Ramos (cell line): Measurements from ENCODE around the gene ELF5.

Experiments used
- in situ Hi-C: fragments of 300-500 bp; cut with MboI; formaldehyde crosslinking; loops from one replicate; pipeline ENCODE4 v1.14.3; 2022; ENCODE audit warnings: low sequenced_read_pairs; ENCODE audit not compliant: unreplicated experiment

Gene ELF5

GRCh38 chr11:34461215-34461614, 52.4 kb downstream of the ELF5 start:
- in situ Hi-C loops = no loop called here

GRCh38 chr11:34460278-34460677, 53.3 kb downstream of the ELF5 start:
- in situ Hi-C loops = no loop called here

- in situ Hi-C loops = no loop called here
These were observed 54.0 kb downstream of the ELF5 start for GRCh38 chr11:34459507-34460162.

- in situ Hi-C loops = no loop called here
These were observed 55.1 kb downstream of the ELF5 start for GRCh38 chr11:34458525-34458924.

- in situ Hi-C loops = no loop called here
These were observed 56.0 kb downstream of the ELF5 start for GRCh38 chr11:34457607-34458006.

GRCh38 chr11:34454308-34455032, 59.1 kb downstream of the ELF5 start:
- in situ Hi-C loops = no loop called here

- in situ Hi-C loops = no loop called here
These were observed 62.5 kb downstream of the ELF5 start for GRCh38 chr11:34451053-34451452.

- in situ Hi-C loops = no loop called here
These were observed 64.6 kb downstream of the ELF5 start for GRCh38 chr11:34449013-34449412.

- in situ Hi-C loops = no loop called here
These were observed 65.2 kb downstream of the ELF5 start for GRCh38 chr11:34448223-34448994.

- in situ Hi-C loops = no loop called here
These were observed 66.5 kb downstream of the ELF5 start for GRCh38 chr11:34447044-34447443.

GRCh38 chr11:34446386-34446785, 67.2 kb downstream of the ELF5 start:
- in situ Hi-C loops = no loop called here

GRCh38 chr11:34445956-34446355, 67.6 kb downstream of the ELF5 start:
- in situ Hi-C loops = no loop called here

- in situ Hi-C loops = no loop called here
These were observed 69.2 kb downstream of the ELF5 start for GRCh38 chr11:34444428-34444827.

- in situ Hi-C loops = no loop called here
These were observed 70.5 kb downstream of the ELF5 start for GRCh38 chr11:34443136-34443535.

GRCh38 chr11:34441814-34442213, 71.8 kb downstream of the ELF5 start:
- in situ Hi-C loops = no loop called here

GRCh38 chr11:34439610-34440198, 73.9 kb downstream of the ELF5 start:
- in situ Hi-C loops = no loop called here

GRCh38 chr11:34438529-34439507, 74.8 kb downstream of the ELF5 start, which contains the start of gene CAT:
Gene CAT (plus strand): TSS chr11:34438934. CDS start chr11:34439014, 80 bp downstream.
- in situ Hi-C loops = no loop called here

GRCh38 chr11:34437224-34438125, 76.1 kb downstream of the ELF5 start:
- in situ Hi-C loops = no loop called here

GRCh38 chr11:34433899-34434298, 79.7 kb downstream of the ELF5 start:
- in situ Hi-C loops = no loop called here
